ENCODE measurements around the gene ABCG1. TPM values are rescaled to one million over a fixed set of nuclear protein-coding genes. Genes with fewer than 3 reads are reported as not detected.

ABCG1 gene
- total and polyA plus RNA-seq, 2 experiments from 2014 or later: 1.3 to 4.4 TPM

- Histone ChIP-seq H3K27ac (ENCODE audit: low read depth) (no peak overlapping the region; the same call in 1 of the 2 replicates), H3K36me3 (ENCODE audit: insufficient read depth) (no peaks in the 10 kb centered on the region), H2AFZ (peak overlapping the region; percentile 61), H3K4me2 (0 out of 2 replicates have a peak overlapping the region, but pooled peaks have one; percentile 17), H3F3A (replicated peaks; ENCODE audit: low read depth) (no peaks in the 10 kb centered on the region; the same call in 1 of the 2 replicates), H4K20me1 (replicated peaks; ENCODE audit: insufficient read depth) (no peaks in the 10 kb centered on the region), H3K4me1 (ENCODE audit: insufficient read depth) (peaks cover 14% of the 10 kb centered on the region; the same call in 1 of the 2 replicates), H3K9me2 (ENCODE audit: insufficient read depth) (no peaks in the 10 kb centered on the region), H3K27me3 (ENCODE audit: insufficient read depth) (no peaks in the 10 kb centered on the region), H3K4me3 (no peak overlapping the region), H3K79me2 (replicated peaks; ENCODE audit: insufficient read depth) (no peaks in the 10 kb centered on the region)
- DNase-seq (ENCODE audit: low spot score) (peak; percentile 94), ATAC-seq (peak; percentile 89)
- Mint-ChIP-seq H3K36me3 (ENCODE audit: low read depth) (no peaks in the 10 kb centered on the region), H3K4me1 (peaks cover 32% of the 10 kb centered on the region; the same call in 2 of the 3 replicates), H3K9me3 (no peaks in the 10 kb centered on the region), H3K4me3 (0 out of 3 replicates have a peak overlapping the region, but pooled peaks have one; percentile 24), H3K27me3 (ENCODE audit: insufficient read depth, low read depth, poor library complexity) (peaks cover 14% of the 10 kb centered on the region), H3K27ac (peak overlapping the region; percentile 85)
- no peak for TF ChIP-seq POLR2AphosphoS5 (IDR thresholded peaks at IDR 0.05; ENCODE audit: low read depth)
- TF ChIP-seq, protein P1, sequence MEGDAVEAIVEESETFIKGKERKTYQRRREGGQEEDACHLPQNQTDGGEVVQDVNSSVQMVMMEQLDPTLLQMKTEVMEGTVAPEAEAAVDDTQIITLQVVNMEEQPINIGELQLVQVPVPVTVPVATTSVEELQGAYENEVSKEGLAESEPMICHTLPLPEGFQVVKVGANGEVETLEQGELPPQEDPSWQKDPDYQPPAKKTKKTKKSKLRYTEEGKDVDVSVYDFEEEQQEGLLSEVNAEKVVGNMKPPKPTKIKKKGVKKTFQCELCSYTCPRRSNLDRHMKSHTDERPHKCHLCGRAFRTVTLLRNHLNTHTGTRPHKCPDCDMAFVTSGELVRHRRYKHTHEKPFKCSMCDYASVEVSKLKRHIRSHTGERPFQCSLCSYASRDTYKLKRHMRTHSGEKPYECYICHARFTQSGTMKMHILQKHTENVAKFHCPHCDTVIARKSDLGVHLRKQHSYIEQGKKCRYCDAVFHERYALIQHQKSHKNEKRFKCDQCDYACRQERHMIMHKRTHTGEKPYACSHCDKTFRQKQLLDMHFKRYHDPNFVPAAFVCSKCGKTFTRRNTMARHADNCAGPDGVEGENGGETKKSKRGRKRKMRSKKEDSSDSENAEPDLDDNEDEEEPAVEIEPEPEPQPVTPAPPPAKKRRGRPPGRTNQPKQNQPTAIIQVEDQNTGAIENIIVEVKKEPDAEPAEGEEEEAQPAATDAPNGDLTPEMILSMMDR (conservative IDR thresholded peaks at IDR 0.05; ENCODE audit: low read depth in 2 of 2): peak; percentile 75 to 83
These were observed 119.1 kb downstream of the ABCG1 start for GRCh38 chr21:42337830-42338728.

GRCh38 chr21:42338729-42339715 is 120.1 kb downstream of the ABCG1 start:
- Histone ChIP-seq H3K79me2 (replicated peaks; ENCODE audit: insufficient read depth) (no peaks in the 10 kb centered on the region), H3K27me3 (ENCODE audit: insufficient read depth) (no peaks in the 10 kb centered on the region), H3K9me2 (ENCODE audit: insufficient read depth) (no peaks in the 10 kb centered on the region), H2AFZ (0 out of 2 replicates have a peak overlapping the region, but pooled peaks have one; percentile 20), H4K20me1 (replicated peaks; ENCODE audit: insufficient read depth) (no peaks in the 10 kb centered on the region), H3K4me2 (no peak overlapping the region), H3F3A (replicated peaks; ENCODE audit: low read depth) (no peaks in the 10 kb centered on the region; the same call in 1 of the 2 replicates), H3K36me3 (ENCODE audit: insufficient read depth) (no peaks in the 10 kb centered on the region), H3K4me1 (ENCODE audit: insufficient read depth) (peaks cover 14% of the 10 kb centered on the region; the same call in 1 of the 2 replicates), H3K4me3 (no peak overlapping the region), H3K27ac (ENCODE audit: low read depth) (no peak overlapping the region; the same call in 1 of the 2 replicates)
- Mint-ChIP-seq H3K9me3 (no peaks in the 10 kb centered on the region), H3K27me3 (ENCODE audit: insufficient read depth, low read depth, poor library complexity) (peaks cover 14% of the 10 kb centered on the region), H3K27ac (no peak overlapping the region), H3K4me3 (no peak overlapping the region), H3K4me1 (peaks cover 32% of the 10 kb centered on the region; the same call in 2 of the 3 replicates), H3K36me3 (ENCODE audit: low read depth) (no peaks in the 10 kb centered on the region)
- no peak for DNase-seq (ENCODE audit: low spot score)
- TF ChIP-seq JUNB (IDR thresholded peaks at IDR 0.05; ENCODE audit: unreplicated experiment): no peak
- TF ChIP-seq CREB1 (CRISPR knock-in tag; IDR thresholded peaks at IDR 0.05; ENCODE audit: low read depth): no peak
- TF ChIP-seq POLR2AphosphoS5 (IDR thresholded peaks at IDR 0.05; ENCODE audit: low read depth): no peak
- TF ChIP-seq, protein P1 (conservative IDR thresholded peaks at IDR 0.05; ENCODE audit: low read depth in 2 of 2): no peak
- TF ChIP-seq NANOG (IDR thresholded peaks at IDR 0.05; ENCODE audit: borderline replicate concordance): no peak
- ATAC-seq: no peak

Measured in GM23338 (cell line).